Fibroblast of lung (primary cell): ENCODE measurements around the gene ZNF804A.
"Not testable (repeated sequence)": the region's sequence is repeated elsewhere in the genome, so short reads cannot be mapped to it uniquely, and the experiment has no call there.

Experiments
- CTCF ChIP-seq, 2 donors: IDR thresholded peaks in 1 of 2; conservative IDR thresholded peaks in 1 of 2; 1 replicate in 1 of 2; 2 replicates in 1 of 2; pipeline ENCODE4 v1.5.1; 2011 to 2012; ENCODE audit warnings: low read length in 2 of 2, control low read depth in 1 of 2, inconsistent platforms in 1 of 2, low read depth in 1 of 2, mild to moderate bottlenecking in 1 of 2
- EZH2 ChIP-seq: IDR thresholded peaks from 2 replicates; pipeline ENCODE4 v1.5.1; 2012; ENCODE audit warnings: low read length, control low read depth, mild to moderate bottlenecking; ENCODE audit errors: missing control alignments

- TF ChIP-seq CTCF (conservative IDR thresholded peaks at IDR 0.05 in 1 of 2, IDR thresholded peaks at IDR 0.05 in 1 of 2; ENCODE audit: low read depth in 1 of 2, low read length in 2 of 2); EZH2: not testable (repeated sequence)
Measured at GRCh38 chr2:184886585-184886984, 288.3 kb downstream of the ZNF804A start.
